ENCODE results near the gene LTBP1. TPM values are rescaled to one million over a fixed set of nuclear protein-coding genes. Genes with fewer than 3 reads are reported as not detected.

The LTBP1 gene
- total RNA-seq, 2 experiments from 2014 or later: 0.06 TPM; not detected in 1

DNA sequence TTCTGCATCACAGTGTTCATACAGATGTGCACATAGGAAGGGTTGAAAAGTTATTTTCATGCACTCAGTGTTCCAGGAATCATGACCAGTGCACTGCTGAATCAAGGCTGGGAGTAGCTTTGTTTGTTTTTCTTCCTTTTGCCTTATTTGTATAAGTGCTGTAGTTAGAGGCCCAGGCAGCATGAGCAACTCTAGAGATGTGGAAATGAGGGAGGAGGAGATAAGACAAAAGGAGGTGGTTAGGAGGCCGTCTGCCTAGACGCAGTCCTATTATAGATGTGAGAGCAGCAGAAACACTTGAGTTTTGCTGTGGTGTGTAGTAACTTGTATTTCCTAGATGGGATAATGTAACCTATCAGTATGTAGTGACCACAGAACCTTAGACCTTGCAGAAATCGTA is 265.4 kb downstream of the LTBP1 start:
- DNase-seq: no peak

GRCh38 chr2:33213244-33213643 is 266.5 kb downstream of the LTBP1 start:
- H3K27ac ChIP-seq (ENCODE audit: low read depth in 1 of 2, low read length in 2 of 2): no peak overlapping the region
- intact Hi-C loops (cut with DNase I, micrococcal nuclease): no loop called here
- H3K27ac Mint-ChIP-seq: no peak overlapping the region
- no peaks in the 10 kb centered on the region for H3K27me3 Mint-ChIP-seq
- H3K9me3 Mint-ChIP-seq: no peaks in the 10 kb centered on the region
- H3K9me3 ChIP-seq (ENCODE audit: control insufficient read depth in 1 of 2, insufficient read depth in 1 of 2, low read length in 2 of 2): no peaks in the 10 kb centered on the region
- H3K36me3 ChIP-seq (ENCODE audit: insufficient read depth, low read length): no peaks in the 10 kb centered on the region
- no peaks in the 10 kb centered on the region for H3K36me3 Mint-ChIP-seq (ENCODE audit: low read depth)
- no peak for ATAC-seq (ENCODE audit: poor library complexity)
- TF ChIP-seq, protein P1, sequence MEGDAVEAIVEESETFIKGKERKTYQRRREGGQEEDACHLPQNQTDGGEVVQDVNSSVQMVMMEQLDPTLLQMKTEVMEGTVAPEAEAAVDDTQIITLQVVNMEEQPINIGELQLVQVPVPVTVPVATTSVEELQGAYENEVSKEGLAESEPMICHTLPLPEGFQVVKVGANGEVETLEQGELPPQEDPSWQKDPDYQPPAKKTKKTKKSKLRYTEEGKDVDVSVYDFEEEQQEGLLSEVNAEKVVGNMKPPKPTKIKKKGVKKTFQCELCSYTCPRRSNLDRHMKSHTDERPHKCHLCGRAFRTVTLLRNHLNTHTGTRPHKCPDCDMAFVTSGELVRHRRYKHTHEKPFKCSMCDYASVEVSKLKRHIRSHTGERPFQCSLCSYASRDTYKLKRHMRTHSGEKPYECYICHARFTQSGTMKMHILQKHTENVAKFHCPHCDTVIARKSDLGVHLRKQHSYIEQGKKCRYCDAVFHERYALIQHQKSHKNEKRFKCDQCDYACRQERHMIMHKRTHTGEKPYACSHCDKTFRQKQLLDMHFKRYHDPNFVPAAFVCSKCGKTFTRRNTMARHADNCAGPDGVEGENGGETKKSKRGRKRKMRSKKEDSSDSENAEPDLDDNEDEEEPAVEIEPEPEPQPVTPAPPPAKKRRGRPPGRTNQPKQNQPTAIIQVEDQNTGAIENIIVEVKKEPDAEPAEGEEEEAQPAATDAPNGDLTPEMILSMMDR (IDR thresholded peaks at IDR 0.05): no peak
- no peak overlapping the region for H3K4me3 Mint-ChIP-seq
- H3K27me3 ChIP-seq (ENCODE audit: control insufficient read depth in 1 of 2, insufficient read depth in 2 of 2, low read length in 2 of 2): no peaks in the 10 kb centered on the region
- no peak for DNase-seq
- H3K4me1 ChIP-seq (ENCODE audit: insufficient read depth, low read length): no peaks in the 10 kb centered on the region
- POLR2A ChIA-PET: no interaction called here
- H3K4me3 ChIP-seq (ENCODE audit: low read length): no peak overlapping the region
- no peaks in the 10 kb centered on the region for H3K4me1 Mint-ChIP-seq (ENCODE audit: low read depth)
- CTCF ChIA-PET: no interaction called here

More for the DNA sequence above, 265.4 kb downstream of the LTBP1 start:
- Histone ChIP-seq H3K4me1 (ENCODE audit: insufficient read depth, low read length) (no peaks in the 10 kb centered on the region), H3K27ac (ENCODE audit: low read depth in 1 of 2, low read length in 2 of 2) (no peak overlapping the region), H3K27me3 (ENCODE audit: control insufficient read depth in 1 of 2, insufficient read depth in 2 of 2, low read length in 2 of 2) (no peaks in the 10 kb centered on the region), H3K9me3 (ENCODE audit: control insufficient read depth in 1 of 2, insufficient read depth in 1 of 2, low read length in 2 of 2) (no peaks in the 10 kb centered on the region), H3K4me3 (ENCODE audit: low read length) (no peak overlapping the region), H3K36me3 (ENCODE audit: insufficient read depth, low read length) (no peaks in the 10 kb centered on the region)
- ChIA-PET CTCF (no interaction called here), POLR2A (no interaction called here)
- Mint-ChIP-seq H3K9me3 (no peaks in the 10 kb centered on the region), H3K36me3 (ENCODE audit: low read depth) (no peaks in the 10 kb centered on the region), H3K4me3 (no peak overlapping the region), H3K4me1 (ENCODE audit: low read depth) (no peaks in the 10 kb centered on the region), H3K27ac (no peak overlapping the region), H3K27me3 (no peaks in the 10 kb centered on the region)
- ATAC-seq (ENCODE audit: poor library complexity): no peak
- intact Hi-C loops (cut with DNase I, micrococcal nuclease): no loop called here
- TF ChIP-seq, protein P1 (IDR thresholded peaks at IDR 0.05): no peak

DNA sequence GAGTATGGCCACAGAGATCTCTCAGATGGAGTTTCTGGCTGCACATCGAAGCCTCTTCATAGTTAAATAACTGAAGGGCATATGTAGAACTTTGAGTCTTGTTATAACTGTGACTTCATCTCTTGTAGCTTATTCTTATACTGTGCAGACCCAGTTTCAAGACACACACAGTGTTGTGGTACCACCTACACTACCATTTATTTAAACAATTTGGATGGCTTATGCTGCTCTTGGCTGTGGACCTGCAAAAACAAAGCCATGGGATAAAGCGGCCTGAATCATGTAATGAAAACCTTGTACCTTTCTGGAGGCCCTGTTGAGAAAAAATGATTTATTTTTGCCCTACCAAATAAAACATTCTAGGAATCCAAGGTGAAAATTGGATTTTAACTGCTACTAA is 266.9 kb downstream of the LTBP1 start:
- Histone ChIP-seq H3K27ac (ENCODE audit: low read depth in 1 of 2, low read length in 2 of 2) (no peak overlapping the region), H3K27me3 (ENCODE audit: control insufficient read depth in 1 of 2, insufficient read depth in 2 of 2, low read length in 2 of 2) (no peaks in the 10 kb centered on the region), H3K4me3 (ENCODE audit: low read length) (no peak overlapping the region), H3K9me3 (ENCODE audit: control insufficient read depth in 1 of 2, insufficient read depth in 1 of 2, low read length in 2 of 2) (no peaks in the 10 kb centered on the region), H3K36me3 (ENCODE audit: insufficient read depth, low read length) (no peaks in the 10 kb centered on the region), H3K4me1 (ENCODE audit: insufficient read depth, low read length) (no peaks in the 10 kb centered on the region)
- Mint-ChIP-seq H3K27me3 (no peaks in the 10 kb centered on the region), H3K27ac (no peak overlapping the region), H3K9me3 (no peaks in the 10 kb centered on the region), H3K4me1 (ENCODE audit: low read depth) (no peaks in the 10 kb centered on the region), H3K36me3 (ENCODE audit: low read depth) (no peaks in the 10 kb centered on the region), H3K4me3 (no peak overlapping the region)
- POLR2A ChIA-PET: no interaction called here
- ATAC-seq (ENCODE audit: poor library complexity) (no peak), DNase-seq (no peak)
- TF ChIP-seq, protein P1 (IDR thresholded peaks at IDR 0.05): no peak
- intact Hi-C loops (cut with DNase I, micrococcal nuclease): no loop called here
- CTCF ChIA-PET: no interaction called here
